H9 (cell line): ENCODE measurements around the gene PSMB3. TPM values are rescaled to one million over a fixed set of nuclear protein-coding genes. Genes with fewer than 3 reads are reported as not detected.

Experiments
- DNase-seq: peaks from one replicate; pipeline ENCODE4 v3.0.0-alpha.2; 2017
- H2AFZ ChIP-seq: one replicate; pipeline ENCODE4 v1.6.1; 2013; ENCODE audit warnings: mild to moderate bottlenecking, low read length, control low read depth, moderate library complexity
- H2AK5ac ChIP-seq: 2 replicates; pipeline ENCODE4 v1.6.1; 2013; ENCODE audit warnings: low read length, control low read depth, mixed read lengths; ENCODE audit not compliant: insufficient read length
- H2BK120ac ChIP-seq: one replicate; pipeline ENCODE4 v1.6.1; 2013; ENCODE audit warnings: low read depth, mild to moderate bottlenecking, low read length, control low read depth, inconsistent platforms; ENCODE audit not compliant: poor library complexity, severe bottlenecking
- H2BK12ac ChIP-seq: 2 replicates; pipeline ENCODE4 v1.6.1; 2013; ENCODE audit warnings: low read length, control low read depth, mixed read lengths, low read depth; ENCODE audit not compliant: insufficient read length
- H2BK15ac ChIP-seq: 2 replicates; pipeline ENCODE4 v1.6.1; 2013; ENCODE audit warnings: low read depth, low read length, control low read depth
- H2BK20ac ChIP-seq: one replicate; pipeline ENCODE4 v1.6.1; 2013; ENCODE audit warnings: low read depth, mild to moderate bottlenecking, low read length, control low read depth, inconsistent platforms; ENCODE audit not compliant: poor library complexity, severe bottlenecking
- H2BK5ac ChIP-seq: 2 replicates; pipeline ENCODE4 v1.6.1; 2013; ENCODE audit warnings: low read length, control low read depth, mixed read lengths; ENCODE audit not compliant: insufficient read length
- H3K14ac ChIP-seq: 2 replicates; pipeline ENCODE4 v1.6.1; 2013; ENCODE audit warnings: low read length, control low read depth; ENCODE audit not compliant: insufficient read depth
- H3K18ac ChIP-seq: 2 replicates; pipeline ENCODE4 v1.6.1; 2013; ENCODE audit warnings: low read depth, mild to moderate bottlenecking, mixed read lengths, low read length, control low read depth; ENCODE audit not compliant: insufficient read length
- H3K23ac ChIP-seq: 2 replicates; pipeline ENCODE4 v1.6.1; 2013; ENCODE audit warnings: low read length, control low read depth, mixed read lengths, low read depth; ENCODE audit not compliant: insufficient read length
- H3K23me2 ChIP-seq: 2 replicates; pipeline ENCODE4 v1.6.1; 2013; ENCODE audit warnings: low read depth, mild to moderate bottlenecking, mixed read lengths, low read length, control low read depth; ENCODE audit not compliant: insufficient read length, poor library complexity, severe bottlenecking
- H3K27ac ChIP-seq: 2 replicates; pipeline ENCODE4 v1.5.1; 2013; ENCODE audit warnings: low read length, control low read depth, mixed read lengths, low read depth; ENCODE audit not compliant: insufficient read length
- H3K27me3 ChIP-seq: 2 replicates; pipeline ENCODE4 v1.6.1; 2013; ENCODE audit warnings: low read length, control low read depth, inconsistent platforms; ENCODE audit not compliant: insufficient read depth
- H3K4ac ChIP-seq: 2 replicates; pipeline ENCODE4 v1.6.1; 2013; ENCODE audit warnings: low read depth, mild to moderate bottlenecking, control low read depth, inconsistent platforms, low read length, moderate library complexity
- H3K4me1 ChIP-seq: 2 replicates; pipeline ENCODE4 v1.6.1; 2013; ENCODE audit warnings: low read length, control low read depth, inconsistent platforms; ENCODE audit not compliant: insufficient read depth
- H3K4me2 ChIP-seq: 2 replicates; pipeline ENCODE4 v1.6.1; 2013; ENCODE audit warnings: low read length, control low read depth, mixed read lengths; ENCODE audit not compliant: insufficient read length, insufficient read depth
- H3K56ac ChIP-seq: 2 replicates; pipeline ENCODE4 v1.6.1; 2013; ENCODE audit warnings: low read depth, mild to moderate bottlenecking, mixed read lengths, low read length, control low read depth; ENCODE audit not compliant: insufficient read length
- H3K79me1 ChIP-seq: 2 replicates; pipeline ENCODE4 v1.6.1; 2013; ENCODE audit warnings: low read depth, mild to moderate bottlenecking, moderate library complexity, low read length, control low read depth, inconsistent platforms; ENCODE audit not compliant: insufficient read depth, poor library complexity, severe bottlenecking
- H3K79me2 ChIP-seq: 2 replicates; pipeline ENCODE4 v1.6.1; 2013; ENCODE audit warnings: low read length, control low read depth, inconsistent platforms; ENCODE audit not compliant: insufficient read depth
- H3K9ac ChIP-seq: 2 replicates; pipeline ENCODE4 v1.6.1; 2013; ENCODE audit warnings: low read length, control low read depth, mixed read lengths; ENCODE audit not compliant: insufficient read length; ENCODE audit errors: extremely low read depth
- H3K9me3 ChIP-seq: one replicate; pipeline ENCODE4 v1.6.1; 2013; ENCODE audit warnings: low read depth, low read length, inconsistent platforms; ENCODE audit not compliant: control insufficient read depth
- H3T11ph ChIP-seq: one replicate; pipeline ENCODE4 v1.6.1; 2013; ENCODE audit warnings: mild to moderate bottlenecking, low read length, control low read depth, inconsistent platforms
- H4K20me1 ChIP-seq: one replicate; pipeline ENCODE4 v1.6.1; 2013; ENCODE audit not compliant: control insufficient read depth, insufficient read length, insufficient read depth
- H4K5ac ChIP-seq: 2 replicates; pipeline ENCODE4 v1.6.1; 2013; ENCODE audit warnings: low read depth, mild to moderate bottlenecking, mixed read lengths, low read length, control low read depth; ENCODE audit not compliant: insufficient read length
- H4K8ac ChIP-seq: replicated peaks from 2 replicates; pipeline ENCODE4 v1.6.1; 2013; ENCODE audit warnings: low read length, control low read depth, mixed read lengths, low read depth; ENCODE audit not compliant: insufficient read length
- H4K91ac ChIP-seq: 2 replicates; pipeline ENCODE4 v1.6.1; 2013; ENCODE audit warnings: low read depth, mild to moderate bottlenecking, moderate library complexity, mixed read lengths, low read length, control low read depth; ENCODE audit not compliant: insufficient read length
- H3K27ac Mint-ChIP-seq, 3 experiments: 2 replicates in 2 of 3; 3 replicates in 1 of 3; pipeline ENCODE4 v1.8.0; 2020 to 2021; ENCODE audit warnings: mixed read lengths in 3 of 3, mild to moderate bottlenecking in 1 of 3, moderate library complexity in 1 of 3
- H3K27me3 Mint-ChIP-seq: 2 replicates; pipeline ENCODE4 v1.8.0; 2021; ENCODE audit warnings: low read depth, mild to moderate bottlenecking, moderate library complexity, mixed read lengths
- H3K36me3 Mint-ChIP-seq, 3 experiments: 2 replicates in 2 of 3; 3 replicates in 1 of 3; pipeline ENCODE4 v1.8.0; 2020 to 2021; ENCODE audit warnings: low read depth in 3 of 3, mixed read lengths in 3 of 3; ENCODE audit not compliant: insufficient read depth in 1 of 3
- H3K4me1 Mint-ChIP-seq, 2 experiments: 2 replicates each; pipeline ENCODE4 v1.8.0; 2020; ENCODE audit warnings: mixed read lengths in 2 of 2
- H3K4me3 Mint-ChIP-seq, 2 experiments: 2 replicates in 1 of 2; 3 replicates in 1 of 2; pipeline ENCODE4 v1.8.0; 2020 to 2021; ENCODE audit warnings: mild to moderate bottlenecking in 2 of 2, mixed read lengths in 2 of 2, moderate library complexity in 1 of 2
- H3K9me3 Mint-ChIP-seq, 2 experiments: 2 replicates in 1 of 2; 3 replicates in 1 of 2; pipeline ENCODE4 v1.8.0; 2020; ENCODE audit warnings: mild to moderate bottlenecking in 2 of 2, mixed read lengths in 2 of 2, moderate library complexity in 1 of 2
- WGBS: extraction: QIAGEN DNeasy Blood & Tissue Kit; methylation state at CpG from one replicate; pipeline ENCODE4 v1.1.7; 2013; ENCODE audit warnings: missing lambda C conversion rate, low lambda C conversion rate, mixed read lengths; ENCODE audit not compliant: insufficient read length; ENCODE audit errors: extremely low coverage; 5-methylcytosine and 5-hydroxymethylcytosine counted together
- total RNA-seq: library from RNA; stranded (reverse); gene quantifications from 2 replicates; pipeline ENCODE4 v1.2.1, GENCODE V29; 2021
- TF ChIP-seq, protein P1 (sequence below): fragments of 200-600 bp; sonication (generic); conservative IDR thresholded peaks from 3 replicates; pipeline ENCODE4 v1.8.0; 2021; ENCODE audit warnings: antibody characterized with exemption, mild to moderate bottlenecking

The PSMB3 gene
- total RNA-seq, 1 experiment from 2014 or later: 242 TPM

DNA sequence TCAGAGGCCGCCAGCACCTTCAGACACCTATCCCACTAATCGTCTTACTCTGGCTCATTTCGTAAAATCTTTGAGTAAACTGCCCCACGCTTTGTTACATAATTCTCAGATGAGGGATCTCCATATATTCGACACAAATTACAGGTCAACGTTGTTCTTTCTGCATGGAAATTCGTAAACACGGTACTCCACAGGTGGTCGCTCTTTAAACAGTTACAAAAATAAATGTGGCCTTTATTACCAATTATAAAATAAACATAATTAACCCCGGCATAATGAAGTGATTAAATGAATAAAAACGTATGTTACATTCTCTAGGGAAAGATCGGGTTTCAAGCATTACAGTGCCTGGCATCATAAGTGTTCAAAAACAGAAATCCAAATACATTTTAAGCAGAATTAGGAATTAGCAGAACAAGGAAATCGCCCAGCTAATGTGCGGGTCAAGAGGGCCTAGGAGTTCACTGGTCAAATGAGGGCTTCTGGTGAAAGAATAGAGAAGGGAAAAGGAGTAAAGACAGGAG, 47.8 kb downstream of the PSMB3 start:
- TF ChIP-seq, protein P1, sequence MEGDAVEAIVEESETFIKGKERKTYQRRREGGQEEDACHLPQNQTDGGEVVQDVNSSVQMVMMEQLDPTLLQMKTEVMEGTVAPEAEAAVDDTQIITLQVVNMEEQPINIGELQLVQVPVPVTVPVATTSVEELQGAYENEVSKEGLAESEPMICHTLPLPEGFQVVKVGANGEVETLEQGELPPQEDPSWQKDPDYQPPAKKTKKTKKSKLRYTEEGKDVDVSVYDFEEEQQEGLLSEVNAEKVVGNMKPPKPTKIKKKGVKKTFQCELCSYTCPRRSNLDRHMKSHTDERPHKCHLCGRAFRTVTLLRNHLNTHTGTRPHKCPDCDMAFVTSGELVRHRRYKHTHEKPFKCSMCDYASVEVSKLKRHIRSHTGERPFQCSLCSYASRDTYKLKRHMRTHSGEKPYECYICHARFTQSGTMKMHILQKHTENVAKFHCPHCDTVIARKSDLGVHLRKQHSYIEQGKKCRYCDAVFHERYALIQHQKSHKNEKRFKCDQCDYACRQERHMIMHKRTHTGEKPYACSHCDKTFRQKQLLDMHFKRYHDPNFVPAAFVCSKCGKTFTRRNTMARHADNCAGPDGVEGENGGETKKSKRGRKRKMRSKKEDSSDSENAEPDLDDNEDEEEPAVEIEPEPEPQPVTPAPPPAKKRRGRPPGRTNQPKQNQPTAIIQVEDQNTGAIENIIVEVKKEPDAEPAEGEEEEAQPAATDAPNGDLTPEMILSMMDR: no peak
- H3K14ac ChIP-seq: no peak overlapping the region
- Mint-ChIP-seq H3K4me3 (peak overlapping the region; percentile 78 to 98), H3K36me3 (peaks cover 23 to 52% (median 40%) of the 10 kb centered on the region in 3 experiments), H3K9me3 (peaks cover 0 to 3% of the 10 kb centered on the region in 2 experiments; a peak in 1 of 5 replicates), H3K4me1 (peaks cover 25 to 28% of the 10 kb centered on the region in 2 experiments), H3K27ac (peak overlapping the region; percentile 36 to 77 (median 42); a peak in 5 of 7 replicates), H3K27me3 (no peaks in the 10 kb centered on the region)
- peak overlapping the region; percentile 14 for H3K9ac ChIP-seq
- peaks cover 26% of the 10 kb centered on the region; the same call in 1 of the 2 replicates for H3K79me2 ChIP-seq
- no peaks in the 10 kb centered on the region for H3K9me3 ChIP-seq
- H3K79me1 ChIP-seq: no peaks in the 10 kb centered on the region
- no peak overlapping the region for H2BK120ac ChIP-seq
- peaks cover 5% of the 10 kb centered on the region for H3K23me2 ChIP-seq
- H2BK20ac ChIP-seq: no peak overlapping the region
- H3K4ac ChIP-seq: no peak overlapping the region
- H4K8ac ChIP-seq: no peak overlapping the region
- H4K91ac ChIP-seq: no peak overlapping the region
- no peak overlapping the region for H4K5ac ChIP-seq
- no peak overlapping the region for H2BK15ac ChIP-seq
- H3T11ph ChIP-seq: no peak overlapping the region
- no peak overlapping the region for H2BK12ac ChIP-seq
- no peak overlapping the region for H3K56ac ChIP-seq
- H3K23ac ChIP-seq: no peak overlapping the region
- H4K20me1 ChIP-seq: no peaks in the 10 kb centered on the region
- WGBS: no CpG with 5 or more reads among the region's 14 CpGs
- no peak overlapping the region for H3K27ac ChIP-seq
- no peak overlapping the region for H2AK5ac ChIP-seq
- no peak for DNase-seq
- no peak overlapping the region for H2BK5ac ChIP-seq
- H3K27me3 ChIP-seq: no peaks in the 10 kb centered on the region
- no peaks in the 10 kb centered on the region; the same call in 1 of the 2 replicates for H3K4me1 ChIP-seq
- no peak overlapping the region for H2AFZ ChIP-seq
- peak overlapping the region; percentile 60 for H3K4me2 ChIP-seq
- no peak overlapping the region for H3K18ac ChIP-seq
